ENCODE data around the gene SLC38A9. TPM values are rescaled to one million over a fixed set of nuclear protein-coding genes. Genes with fewer than 3 reads are reported as not detected.
A peak's percentile ranks its signal among the peaks of the same experiment; 100 is the strongest.

The SLC38A9 gene
- total RNA-seq, 1 donor from 2014 or later = 49.9 TPM

- no peak for DNase-seq (ENCODE audit: low spot score, unreplicated experiment)
- H3K36me3 Mint-ChIP-seq (ENCODE audit: insufficient read depth) = no peaks in the 10 kb centered on the region
- H3K27ac Mint-ChIP-seq = no peak overlapping the region
- H3K4me3 Mint-ChIP-seq (ENCODE audit: low read depth) = no peak overlapping the region
- H3K4me1 Mint-ChIP-seq (ENCODE audit: low read depth) = peaks cover 16% of the 10 kb centered on the region
- no peak for TF ChIP-seq CTCF (IDR thresholded peaks at IDR 0.05; ENCODE audit: unreplicated experiment)
- H3K27me3 Mint-ChIP-seq = no peaks in the 10 kb centered on the region
- no peaks in the 10 kb centered on the region for H3K9me3 Mint-ChIP-seq (ENCODE audit: low read depth)
Observed at GRCh38 chr5:55621229-55621628, 90.9 kb downstream of the SLC38A9 start.

- no peak overlapping the region for H3K4me3 Mint-ChIP-seq (ENCODE audit: low read depth)
- H3K27ac Mint-ChIP-seq = peak overlapping the region; percentile 16
- H3K27me3 Mint-ChIP-seq = no peaks in the 10 kb centered on the region
- no peak for DNase-seq (ENCODE audit: low spot score, unreplicated experiment)
- no peak for TF ChIP-seq CTCF (IDR thresholded peaks at IDR 0.05; ENCODE audit: unreplicated experiment)
- peaks cover 20% of the 10 kb centered on the region for H3K4me1 Mint-ChIP-seq (ENCODE audit: low read depth)
- no peaks in the 10 kb centered on the region for H3K9me3 Mint-ChIP-seq (ENCODE audit: low read depth)
- no peaks in the 10 kb centered on the region for H3K36me3 Mint-ChIP-seq (ENCODE audit: insufficient read depth)
Observed at GRCh38 chr5:55620766-55621160, 91.4 kb downstream of the SLC38A9 start.

DNA sequence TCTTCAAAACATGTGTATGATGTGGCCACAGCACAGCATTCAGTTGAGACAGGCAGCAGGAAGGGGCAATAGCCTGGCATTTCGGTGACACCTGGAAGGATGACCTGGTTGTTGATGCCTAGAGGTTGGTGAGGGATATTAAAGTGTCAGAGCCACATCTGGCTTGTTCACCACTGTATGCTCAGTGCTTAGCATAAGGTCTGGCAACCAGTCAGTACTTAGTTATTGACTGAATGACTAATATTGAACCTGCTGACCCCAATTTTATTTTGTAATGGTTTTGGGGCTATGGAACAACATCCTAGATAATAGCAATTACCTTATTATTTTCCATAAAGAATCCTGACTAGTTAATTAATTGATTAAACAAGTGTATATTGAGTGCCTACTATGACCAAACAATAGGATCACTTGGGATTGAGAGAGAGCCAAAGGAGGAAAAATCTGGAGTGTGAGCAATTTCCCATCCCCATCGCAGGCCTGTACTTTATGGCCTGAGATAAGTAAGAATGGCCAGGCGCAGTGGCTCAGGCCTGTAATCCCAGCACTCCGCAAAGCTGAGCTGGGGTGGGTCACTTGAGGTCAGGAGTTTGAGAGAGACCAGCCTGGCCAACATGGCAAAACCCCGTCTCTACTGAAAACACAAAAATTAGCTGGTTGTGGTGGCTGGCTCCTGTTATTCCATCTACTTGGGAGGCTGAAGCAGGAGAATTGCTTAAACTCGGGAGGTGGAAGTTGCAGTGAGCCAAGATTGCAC, 91.9 kb downstream of the SLC38A9 start:
- no peak overlapping the region for H3K4me3 Mint-ChIP-seq (ENCODE audit: low read depth)
- no peak for DNase-seq (ENCODE audit: low spot score, unreplicated experiment)
- no peak for TF ChIP-seq CTCF (IDR thresholded peaks at IDR 0.05; ENCODE audit: unreplicated experiment)
- H3K36me3 Mint-ChIP-seq (ENCODE audit: insufficient read depth) = no peaks in the 10 kb centered on the region
- H3K9me3 Mint-ChIP-seq (ENCODE audit: low read depth) = no peaks in the 10 kb centered on the region
- peak overlapping the region; percentile 16 for H3K27ac Mint-ChIP-seq
- peaks cover 24% of the 10 kb centered on the region for H3K4me1 Mint-ChIP-seq (ENCODE audit: low read depth)
- no peaks in the 10 kb centered on the region for H3K27me3 Mint-ChIP-seq

DNA sequence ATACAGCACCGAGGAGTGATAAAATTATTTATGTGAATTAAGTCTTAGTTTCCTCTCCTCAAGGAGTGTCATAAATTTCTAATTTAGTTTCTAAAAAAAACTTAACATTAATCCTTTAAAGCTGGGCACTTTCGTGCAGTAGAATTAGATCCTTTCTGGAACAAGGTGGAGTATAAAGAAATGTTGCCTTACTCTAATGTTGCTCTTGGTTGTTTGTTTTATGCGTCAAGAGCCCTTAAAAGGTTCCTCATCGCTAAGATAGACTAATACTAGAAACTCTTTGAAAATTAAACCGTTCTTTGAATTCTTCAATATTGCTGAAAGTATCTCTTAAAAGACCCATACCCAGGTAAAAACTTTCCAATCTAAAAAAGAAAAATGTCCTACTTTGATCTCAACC, 93.8 kb downstream of the SLC38A9 start:
- Mint-ChIP-seq H3K4me3 (ENCODE audit: low read depth) (no peak overlapping the region), H3K36me3 (ENCODE audit: insufficient read depth) (no peaks in the 10 kb centered on the region), H3K4me1 (ENCODE audit: low read depth) (peaks cover 24% of the 10 kb centered on the region), H3K27me3 (no peaks in the 10 kb centered on the region), H3K27ac (no peak overlapping the region), H3K9me3 (ENCODE audit: low read depth) (no peaks in the 10 kb centered on the region)
- TF ChIP-seq CTCF (IDR thresholded peaks at IDR 0.05; ENCODE audit: unreplicated experiment) = no peak
- no peak for DNase-seq (ENCODE audit: low spot score, unreplicated experiment)

DNA sequence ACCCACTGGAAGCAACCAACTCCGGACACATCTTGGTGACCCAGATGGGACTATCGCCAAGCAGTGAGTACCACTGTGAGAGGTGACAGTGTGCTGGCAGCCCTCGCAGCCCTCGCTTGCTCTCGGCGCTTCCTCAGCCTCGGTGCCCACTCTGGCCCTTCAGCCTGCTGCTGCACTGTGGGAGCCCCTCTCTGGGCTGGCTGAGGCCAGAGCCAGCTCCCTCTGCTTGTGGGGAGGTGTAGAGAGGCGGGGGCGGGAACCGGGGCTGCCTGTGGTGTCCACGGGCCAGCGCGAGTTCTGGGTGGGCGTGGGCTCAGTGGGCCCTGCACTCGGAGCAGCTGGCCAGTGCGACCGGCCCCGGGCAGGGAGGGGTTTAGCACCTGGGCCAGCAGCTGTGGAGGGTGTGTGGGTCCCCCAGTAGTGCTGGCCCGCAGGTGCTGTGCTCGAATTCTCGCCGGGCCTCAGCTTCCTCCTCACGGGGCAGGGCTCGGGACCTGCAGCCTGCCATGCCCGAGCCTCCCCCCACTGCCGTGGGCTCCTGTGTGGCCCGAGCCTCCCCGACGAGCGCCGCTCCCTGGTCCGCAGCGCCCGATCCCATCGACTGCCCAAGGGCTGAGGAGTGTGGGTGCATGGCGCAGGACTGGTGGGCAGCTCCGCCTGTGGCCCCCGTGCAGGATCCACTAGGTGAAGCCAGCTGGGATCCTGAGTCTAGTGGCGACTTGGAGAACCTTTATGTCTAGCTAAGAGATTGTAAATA, 98.8 kb downstream of the SLC38A9 start:
- Mint-ChIP-seq H3K27me3 (no peaks in the 10 kb centered on the region), H3K4me3 (ENCODE audit: low read depth) (no peak overlapping the region), H3K9me3 (ENCODE audit: low read depth) (no peaks in the 10 kb centered on the region), H3K27ac (no peak overlapping the region), H3K36me3 (ENCODE audit: insufficient read depth) (no peaks in the 10 kb centered on the region), H3K4me1 (ENCODE audit: low read depth) (peaks cover 16% of the 10 kb centered on the region)
- no peak for DNase-seq (ENCODE audit: low spot score, unreplicated experiment)
- no peak for TF ChIP-seq CTCF (IDR thresholded peaks at IDR 0.05; ENCODE audit: unreplicated experiment)
